Measurements from ENCODE around the gene COBLL1.

GRCh38 chr2:164836907-164837306, 4.7 kb downstream of the COBLL1 start:
- TF ChIP-seq CTCF (IDR thresholded peaks at IDR 0.05; ENCODE audit: poor library complexity) (no peak), EZH2phosphoT487 (IDR thresholded peaks at IDR 0.05; ENCODE audit: low read depth, severe bottlenecking, unreplicated experiment) (no peak), EZH2 (IDR thresholded peaks at IDR 0.05; ENCODE audit: borderline replicate concordance) (no peak)

All from hepatocyte (in vitro differentiated cells).